NOMO-1 (cell line): ENCODE measurements around the gene IRX2.

Source experiments
- DNase-seq, 2 experiments: peaks; one replicate each; lab custom pipeline; 2025; ENCODE audit not compliant: unreplicated experiment in 2 of 2; lab: John Stamatoyannopoulos, UW

IRX2 gene

GRCh38 chr5:2756211-2757152, 5.0 kb upstream of the IRX2 start:
- DNase-seq: no peak

DNA sequence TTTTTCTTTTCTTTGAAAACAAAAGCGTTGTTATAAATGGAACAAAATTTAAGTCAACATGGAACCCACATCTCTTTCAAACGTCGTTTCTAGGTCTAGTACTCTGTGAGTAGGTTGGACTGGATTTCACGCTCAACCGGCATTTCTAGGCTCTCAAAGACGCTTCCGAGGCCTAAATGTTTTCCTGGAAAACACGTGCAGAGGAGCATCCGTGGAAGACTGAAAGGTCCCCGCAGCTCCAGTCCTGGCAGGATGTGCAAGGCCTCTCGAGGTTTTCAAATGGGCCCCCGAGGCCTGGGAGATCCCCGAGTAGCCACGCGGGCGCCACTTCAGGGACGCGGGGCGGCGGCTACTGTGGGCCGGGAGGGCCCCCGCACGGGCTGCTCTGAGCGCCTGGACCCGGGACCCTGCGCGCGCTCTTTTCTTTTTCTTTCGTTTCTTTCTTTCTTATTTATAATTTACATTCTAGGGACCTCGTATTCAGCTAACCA, 4.2 kb upstream of the IRX2 start:
- DNase-seq: no peak

DNA sequence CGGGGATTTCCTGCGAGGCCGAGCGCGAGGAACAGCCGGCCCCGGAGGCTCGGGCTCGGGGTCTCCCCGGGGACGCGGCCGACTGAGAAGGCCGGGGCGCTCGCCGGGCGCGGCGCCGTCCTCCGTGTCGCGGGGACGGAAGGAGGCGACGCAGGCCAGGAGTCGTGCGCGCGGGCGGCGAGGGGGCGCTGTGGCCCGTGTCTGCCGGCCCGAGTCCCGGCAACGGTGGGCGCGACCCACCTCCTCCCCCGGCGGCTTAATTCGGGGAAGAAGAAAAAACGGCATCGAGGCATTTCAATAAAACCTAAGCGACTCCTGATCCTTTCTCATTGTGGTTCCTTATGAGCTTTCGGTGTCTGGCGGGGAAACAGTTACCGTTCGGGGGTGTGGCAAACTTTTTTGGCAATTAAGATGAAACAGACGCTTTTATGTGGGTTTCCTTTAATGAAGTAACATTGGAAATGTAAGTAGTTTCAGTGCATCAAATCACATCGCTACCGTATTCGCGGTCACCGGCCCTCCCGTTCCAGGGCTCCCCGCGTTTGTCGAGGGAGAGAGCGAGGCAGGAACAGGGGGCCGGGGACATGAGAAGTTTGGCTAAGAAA, 3.7 kb upstream of the IRX2 start:
- no peak for DNase-seq

- DNase-seq: no peak
These were observed 3.2 kb upstream of the IRX2 start for GRCh38 chr5:2754581-2755075.

GRCh38 chr5:2753452-2754420, 2.3 kb upstream of the IRX2 start:
- no peak for DNase-seq

DNA sequence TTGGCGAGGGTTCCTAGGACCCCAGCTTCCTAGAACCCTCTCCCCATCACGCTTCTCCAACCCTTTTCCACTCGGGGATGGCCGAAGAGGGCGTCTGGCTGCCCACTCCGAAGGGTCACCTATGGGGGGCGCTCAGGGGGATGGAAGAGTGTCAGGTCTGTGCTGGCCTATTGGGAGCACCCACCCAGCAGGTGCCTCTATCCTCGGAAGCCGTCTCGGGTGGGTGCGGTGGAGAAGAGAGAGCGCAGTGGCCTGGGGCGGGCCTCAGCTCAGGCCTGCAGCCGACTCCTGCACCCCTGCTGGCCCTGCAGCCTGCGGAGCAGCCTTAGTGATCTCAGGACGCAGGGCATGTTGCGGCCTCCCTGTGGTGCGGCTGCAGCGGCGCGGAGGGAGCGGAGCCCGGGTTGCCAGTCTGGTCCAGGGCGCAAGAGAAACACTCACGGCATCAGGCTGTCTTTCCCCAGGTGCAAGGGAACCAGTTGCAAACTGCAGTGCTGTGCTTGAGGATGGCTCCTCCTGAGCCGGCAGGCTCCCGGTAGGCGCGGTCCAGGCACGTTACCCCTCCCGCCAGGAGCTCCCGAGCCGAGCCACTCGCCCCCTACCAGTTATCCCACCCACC, 1.5 kb upstream of the IRX2 start:
- no peak for DNase-seq

- no peak for DNase-seq
These were observed 763 bp upstream of the IRX2 start for GRCh38 chr5:2752059-2752820.

DNA sequence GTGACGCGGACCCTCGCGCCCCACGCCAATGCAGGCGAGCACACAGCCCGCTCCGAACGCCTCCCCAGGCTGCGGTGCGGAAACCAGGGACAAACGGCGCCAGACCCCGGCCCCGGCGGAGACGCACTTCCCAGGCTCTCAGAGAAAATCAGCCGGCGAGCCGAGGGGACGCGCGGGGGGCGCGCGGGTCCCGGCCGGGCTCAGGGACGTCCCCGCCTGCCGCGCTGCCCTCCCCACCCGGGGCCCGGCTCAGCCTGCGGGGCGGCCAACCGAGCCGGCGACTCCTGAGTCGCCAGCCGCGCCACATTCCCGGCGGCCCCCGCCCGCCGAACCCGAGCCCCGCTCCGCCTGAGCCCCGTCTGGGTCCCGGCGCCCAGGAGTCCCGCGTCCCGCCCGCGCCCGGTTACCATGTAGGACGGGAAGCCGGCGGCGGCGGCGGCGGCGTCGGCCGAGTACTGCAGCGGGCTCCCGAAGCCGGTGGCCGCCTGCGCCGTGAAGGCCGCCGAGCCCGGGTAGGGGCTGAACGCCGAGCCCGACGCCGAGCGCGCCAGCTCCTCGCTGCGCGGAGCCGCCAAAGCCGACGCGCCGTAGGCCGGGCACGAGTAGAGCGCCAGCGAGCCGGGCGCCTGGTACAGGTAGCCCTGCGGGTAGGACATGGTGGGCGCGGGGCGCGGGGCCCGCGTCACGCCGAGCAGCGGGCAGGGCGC, 566 bp downstream of the IRX2 start:
- DNase-seq: no peak

- DNase-seq: no peak
These were observed 1.3 kb downstream of the IRX2 start for GRCh38 chr5:2750026-2750757.

- no peak for DNase-seq
These were observed 1.9 kb downstream of the IRX2 start for GRCh38 chr5:2749514-2750025.

DNA sequence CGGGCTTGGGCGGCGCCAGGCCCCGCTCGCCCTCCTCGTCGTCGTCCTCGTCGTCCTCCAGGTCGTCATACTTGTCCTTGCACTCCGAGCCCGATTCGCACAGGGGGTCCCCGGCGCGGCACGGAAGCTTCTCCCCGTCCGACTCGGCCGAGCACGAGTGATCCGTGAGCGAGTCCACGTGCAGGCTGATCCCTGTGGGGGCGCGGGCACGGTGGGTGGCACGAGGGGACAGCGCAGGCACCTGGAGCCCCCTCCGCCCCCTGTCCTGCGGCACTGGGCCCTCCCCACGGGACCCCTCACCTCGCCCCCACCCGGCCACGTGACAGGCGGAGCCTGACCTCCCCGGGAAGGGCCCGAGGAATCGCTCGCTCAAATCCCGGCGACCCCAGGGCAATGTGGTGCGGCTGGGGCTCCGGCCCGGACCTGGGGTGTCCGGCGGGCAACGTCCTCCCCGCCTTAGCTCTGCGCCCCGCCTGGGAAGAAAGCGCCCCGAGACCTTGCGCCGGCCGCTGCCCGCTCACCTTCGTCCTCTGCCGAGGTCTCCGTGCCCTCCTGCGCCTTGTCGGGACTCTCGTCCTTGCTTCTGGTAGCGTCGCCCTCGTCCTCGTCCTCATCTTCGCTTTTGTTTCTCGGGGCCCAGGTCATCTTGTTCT, 2.5 kb downstream of the IRX2 start:
- DNase-seq: no peak

GRCh38 chr5:2748179-2748860, 3.2 kb downstream of the IRX2 start:
- DNase-seq: no peak

GRCh38 chr5:2747363-2748162, 3.9 kb downstream of the IRX2 start:
- DNase-seq: no peak

- no peak for DNase-seq
These were observed 4.9 kb downstream of the IRX2 start for GRCh38 chr5:2746561-2747032.

GRCh38 chr5:2744485-2744884, 7.0 kb downstream of the IRX2 start:
- no peak for DNase-seq
